ENCODE data around the gene MTRF1. TPM values are rescaled to one million over a fixed set of nuclear protein-coding genes. Genes with fewer than 3 reads are reported as not detected.

The MTRF1 gene
- total RNA-seq, 1 experiment from 2014 or later = 15.8 TPM

GRCh38 chr13:41246969-41247680, 16.3 kb downstream of the MTRF1 start:
- no peak for DNase-seq
- CTCF ChIA-PET = no interaction called here
- BruUV-seq (replicated peaks) = no TSS peak
- Mint-ChIP-seq H3K4me3 (ENCODE audit: low read depth, unreplicated experiment) (no peak overlapping the region), H3K9me3 (ENCODE audit: low read depth, unreplicated experiment) (no peaks in the 10 kb centered on the region), H3K27ac (ENCODE audit: unreplicated experiment) (no peak overlapping the region), H3K36me3 (ENCODE audit: insufficient read depth, unreplicated experiment) (peaks cover 5% of the 10 kb centered on the region), H3K27me3 (ENCODE audit: unreplicated experiment) (no peaks in the 10 kb centered on the region), H3K4me1 (ENCODE audit: low read depth, unreplicated experiment) (no peaks in the 10 kb centered on the region)
- no peak for TF ChIP-seq CTCF (IDR thresholded peaks at IDR 0.05; ENCODE audit: unreplicated experiment)
- intact Hi-C loops (cut with micrococcal nuclease; ENCODE audit: unreplicated experiment) = no loop called here

- TF ChIP-seq CTCF (IDR thresholded peaks at IDR 0.05; ENCODE audit: unreplicated experiment) = no peak
- no peak overlapping the region for H3K4me3 Mint-ChIP-seq (ENCODE audit: low read depth, unreplicated experiment)
- no peak for DNase-seq
- no peaks in the 10 kb centered on the region for H3K9me3 Mint-ChIP-seq (ENCODE audit: low read depth, unreplicated experiment)
- BruUV-seq (replicated peaks) = no TSS peak
- CTCF ChIA-PET = no interaction called here
- no peaks in the 10 kb centered on the region for H3K27me3 Mint-ChIP-seq (ENCODE audit: unreplicated experiment)
- H3K27ac Mint-ChIP-seq (ENCODE audit: unreplicated experiment) = no peak overlapping the region
- peaks cover 5% of the 10 kb centered on the region for H3K36me3 Mint-ChIP-seq (ENCODE audit: insufficient read depth, unreplicated experiment)
- intact Hi-C loops (cut with micrococcal nuclease; ENCODE audit: unreplicated experiment) = no loop called here
- H3K4me1 Mint-ChIP-seq (ENCODE audit: low read depth, unreplicated experiment) = no peaks in the 10 kb centered on the region
Measured at GRCh38 chr13:41244556-41244955, 18.8 kb downstream of the MTRF1 start.

DNA sequence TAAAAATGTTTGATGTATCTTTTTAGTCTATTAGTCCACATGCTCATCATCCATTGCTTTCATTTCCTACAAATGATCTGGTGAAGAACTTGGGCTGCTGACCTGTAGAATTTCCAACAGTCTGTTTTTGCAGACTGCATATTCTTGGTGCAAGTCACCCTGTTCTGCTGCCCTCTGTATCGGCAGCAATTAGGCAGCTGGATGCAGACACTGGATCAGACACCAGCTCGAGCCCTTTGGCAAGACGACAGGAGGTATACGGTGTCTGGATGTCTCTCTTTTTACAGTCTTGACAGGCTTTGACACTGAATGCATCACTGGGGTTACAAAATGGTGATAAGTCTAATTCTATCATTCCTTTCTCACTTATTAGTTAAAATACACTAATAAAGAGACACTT, 21.8 kb downstream of the MTRF1 start:
- H3K4me1 Mint-ChIP-seq (ENCODE audit: low read depth, unreplicated experiment) = no peaks in the 10 kb centered on the region
- H3K4me3 Mint-ChIP-seq (ENCODE audit: low read depth, unreplicated experiment) = no peak overlapping the region
- no peak for TF ChIP-seq CTCF (IDR thresholded peaks at IDR 0.05; ENCODE audit: unreplicated experiment)
- H3K9me3 Mint-ChIP-seq (ENCODE audit: low read depth, unreplicated experiment) = no peaks in the 10 kb centered on the region
- no peak overlapping the region for H3K27ac Mint-ChIP-seq (ENCODE audit: unreplicated experiment)
- DNase-seq = no peak
- H3K36me3 Mint-ChIP-seq (ENCODE audit: insufficient read depth, unreplicated experiment) = peaks cover 5% of the 10 kb centered on the region
- CTCF ChIA-PET = no interaction called here
- no TSS peak for BruUV-seq (replicated peaks)
- intact Hi-C loops (cut with micrococcal nuclease; ENCODE audit: unreplicated experiment) = no loop called here
- H3K27me3 Mint-ChIP-seq (ENCODE audit: unreplicated experiment) = no peaks in the 10 kb centered on the region

DNA sequence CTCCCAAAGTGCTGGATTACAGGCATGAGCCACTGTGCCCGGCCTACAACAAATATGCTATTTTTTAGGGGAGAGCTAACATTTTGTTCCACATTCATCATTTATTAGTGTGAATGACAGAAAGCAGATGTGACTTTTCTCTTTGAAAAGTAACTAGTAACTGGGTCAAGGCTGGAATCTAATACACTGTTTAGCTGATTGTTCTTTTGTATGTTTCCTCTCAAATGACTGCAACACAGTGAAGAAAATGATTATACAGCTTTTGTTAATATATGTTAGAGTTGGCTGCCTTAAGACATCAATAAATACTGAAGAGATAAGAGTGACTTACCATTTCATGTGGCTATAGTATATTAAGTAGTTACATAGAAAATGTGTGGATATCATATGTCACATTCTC, 27.0 kb downstream of the MTRF1 start:
- no peak overlapping the region for H3K27ac Mint-ChIP-seq (ENCODE audit: unreplicated experiment)
- H3K9me3 Mint-ChIP-seq (ENCODE audit: low read depth, unreplicated experiment) = no peaks in the 10 kb centered on the region
- no peak for TF ChIP-seq CTCF (IDR thresholded peaks at IDR 0.05; ENCODE audit: unreplicated experiment)
- H3K4me3 Mint-ChIP-seq (ENCODE audit: low read depth, unreplicated experiment) = no peak overlapping the region
- DNase-seq = no peak
- intact Hi-C loops (cut with micrococcal nuclease; ENCODE audit: unreplicated experiment) = loop anchor here (10.0 kb wide), 1 partner anchor 78 kb away; the partner anchor contains the start of gene NAA16
- BruUV-seq (replicated peaks) = no TSS peak
- CTCF ChIA-PET = interaction anchor here (0.6 kb wide), 1 partner anchor 77 kb away, joined by 3 read pairs; no protein-coding TSS in a partner anchor
- H3K4me1 Mint-ChIP-seq (ENCODE audit: low read depth, unreplicated experiment) = peaks cover 20% of the 10 kb centered on the region
- H3K27me3 Mint-ChIP-seq (ENCODE audit: unreplicated experiment) = no peaks in the 10 kb centered on the region
- H3K36me3 Mint-ChIP-seq (ENCODE audit: insufficient read depth, unreplicated experiment) = peaks cover 6% of the 10 kb centered on the region
